IPS-15b (cell line): ENCODE data around the gene TMX4.

Source experiments
- H3K27me3 ChIP-seq: one replicate; pipeline ENCODE4 v1.6.1; 2013; ENCODE audit warnings: low read length; ENCODE audit not compliant: control insufficient read depth, insufficient read depth
- H3K36me3 ChIP-seq: one replicate; pipeline ENCODE4 v1.6.1; 2013; ENCODE audit warnings: low read length; ENCODE audit not compliant: control insufficient read depth, insufficient read depth
- H3K4me1 ChIP-seq: one replicate; pipeline ENCODE4 v1.6.1; 2013; ENCODE audit warnings: mild to moderate bottlenecking, low read length; ENCODE audit not compliant: control insufficient read depth, insufficient read depth
- H3K4me3 ChIP-seq: one replicate; pipeline ENCODE4 v1.5.1; 2013; ENCODE audit warnings: low read depth, low read length
- H3K9ac ChIP-seq: one replicate; pipeline ENCODE4 v1.6.1; 2013; ENCODE audit warnings: low read depth, mild to moderate bottlenecking, low read length
- H3K9me3 ChIP-seq: one replicate; pipeline ENCODE4 v1.6.1; 2013; ENCODE audit warnings: mild to moderate bottlenecking, low read length; ENCODE audit not compliant: control insufficient read depth, insufficient read depth

TMX4 gene

GRCh38 chr20:8007490-8007889 lies 12.1 kb downstream of the TMX4 start:
- H3K27me3 ChIP-seq = no peaks in the 10 kb centered on the region
- no peaks in the 10 kb centered on the region for H3K36me3 ChIP-seq
- H3K4me1 ChIP-seq = peaks cover 3% of the 10 kb centered on the region
- no peaks in the 10 kb centered on the region for H3K9me3 ChIP-seq
- no peak overlapping the region for H3K9ac ChIP-seq
- no peak overlapping the region for H3K4me3 ChIP-seq

GRCh38 chr20:8005575-8006366 lies 13.8 kb downstream of the TMX4 start:
- no peaks in the 10 kb centered on the region for H3K27me3 ChIP-seq
- no peaks in the 10 kb centered on the region for H3K36me3 ChIP-seq
- peaks cover 3% of the 10 kb centered on the region for H3K4me1 ChIP-seq
- no peaks in the 10 kb centered on the region for H3K9me3 ChIP-seq
- no peak overlapping the region for H3K9ac ChIP-seq
- no peak overlapping the region for H3K4me3 ChIP-seq

- peaks cover 3% of the 10 kb centered on the region for H3K4me1 ChIP-seq
- no peaks in the 10 kb centered on the region for H3K9me3 ChIP-seq
- H3K9ac ChIP-seq = no peak overlapping the region
- H3K4me3 ChIP-seq = no peak overlapping the region
- no peaks in the 10 kb centered on the region for H3K27me3 ChIP-seq
- H3K36me3 ChIP-seq = no peaks in the 10 kb centered on the region
These were observed 14.5 kb downstream of the TMX4 start for GRCh38 chr20:8005033-8005432.

GRCh38 chr20:8002056-8002455 lies 17.5 kb downstream of the TMX4 start:
- H3K4me3 ChIP-seq = no peak overlapping the region
- H3K36me3 ChIP-seq = no peaks in the 10 kb centered on the region
- H3K4me1 ChIP-seq = no peaks in the 10 kb centered on the region
- no peaks in the 10 kb centered on the region for H3K9me3 ChIP-seq
- no peak overlapping the region for H3K9ac ChIP-seq
- H3K27me3 ChIP-seq = no peaks in the 10 kb centered on the region

- no peaks in the 10 kb centered on the region for H3K27me3 ChIP-seq
- H3K9me3 ChIP-seq = no peaks in the 10 kb centered on the region
- no peaks in the 10 kb centered on the region for H3K4me1 ChIP-seq
- no peaks in the 10 kb centered on the region for H3K36me3 ChIP-seq
- no peak overlapping the region for H3K4me3 ChIP-seq
- no peak overlapping the region for H3K9ac ChIP-seq
These were observed 18.8 kb downstream of the TMX4 start for GRCh38 chr20:8000796-8001195.

GRCh38 chr20:7996898-7997297 lies 22.7 kb downstream of the TMX4 start:
- no peaks in the 10 kb centered on the region for H3K36me3 ChIP-seq
- no peak overlapping the region for H3K4me3 ChIP-seq
- no peak overlapping the region for H3K9ac ChIP-seq
- H3K9me3 ChIP-seq = no peaks in the 10 kb centered on the region
- H3K27me3 ChIP-seq = no peaks in the 10 kb centered on the region
- no peaks in the 10 kb centered on the region for H3K4me1 ChIP-seq

- Histone ChIP-seq H3K9ac (no peak overlapping the region), H3K9me3 (no peaks in the 10 kb centered on the region), H3K4me1 (no peaks in the 10 kb centered on the region), H3K27me3 (no peaks in the 10 kb centered on the region), H3K4me3 (no peak overlapping the region), H3K36me3 (no peaks in the 10 kb centered on the region)
These were observed 24.8 kb downstream of the TMX4 start for GRCh38 chr20:7994809-7995208.

- H3K4me1 ChIP-seq = no peaks in the 10 kb centered on the region
- no peak overlapping the region for H3K4me3 ChIP-seq
- no peak overlapping the region for H3K9ac ChIP-seq
- H3K9me3 ChIP-seq = no peaks in the 10 kb centered on the region
- no peaks in the 10 kb centered on the region for H3K27me3 ChIP-seq
- no peaks in the 10 kb centered on the region for H3K36me3 ChIP-seq
These were observed 25.9 kb downstream of the TMX4 start for GRCh38 chr20:7993703-7994102.

GRCh38 chr20:7993238-7993637 lies 26.3 kb downstream of the TMX4 start:
- no peaks in the 10 kb centered on the region for H3K36me3 ChIP-seq
- no peaks in the 10 kb centered on the region for H3K9me3 ChIP-seq

GRCh38 chr20:7990385-7990784 lies 29.2 kb downstream of the TMX4 start:
- Histone ChIP-seq H3K9me3 (no peaks in the 10 kb centered on the region), H3K9ac (no peak overlapping the region), H3K36me3 (no peaks in the 10 kb centered on the region), H3K27me3 (no peaks in the 10 kb centered on the region), H3K4me3 (no peak overlapping the region), H3K4me1 (no peaks in the 10 kb centered on the region)

More at GRCh38 chr20:7993238-7993637, 26.3 kb downstream of the TMX4 start:
- no peak overlapping the region for H3K9ac ChIP-seq
- H3K4me1 ChIP-seq = no peaks in the 10 kb centered on the region
- no peaks in the 10 kb centered on the region for H3K27me3 ChIP-seq
- no peak overlapping the region for H3K4me3 ChIP-seq

GRCh38 chr20:7989379-7989778 lies 30.2 kb downstream of the TMX4 start:
- H3K4me1 ChIP-seq = no peaks in the 10 kb centered on the region
- H3K36me3 ChIP-seq = no peaks in the 10 kb centered on the region
- H3K9ac ChIP-seq = no peak overlapping the region
- H3K27me3 ChIP-seq = no peaks in the 10 kb centered on the region
- H3K9me3 ChIP-seq = no peaks in the 10 kb centered on the region
- no peak overlapping the region for H3K4me3 ChIP-seq

GRCh38 chr20:7985916-7986315 lies 33.6 kb downstream of the TMX4 start:
- H3K9ac ChIP-seq = no peak overlapping the region
- no peak overlapping the region for H3K4me3 ChIP-seq
- H3K36me3 ChIP-seq = no peaks in the 10 kb centered on the region
- no peaks in the 10 kb centered on the region for H3K27me3 ChIP-seq
- H3K4me1 ChIP-seq = peaks cover 4% of the 10 kb centered on the region
- no peaks in the 10 kb centered on the region for H3K9me3 ChIP-seq
